GM19025 (cell line): ENCODE results near the gene FCN2.

ENCODE experiments used
- ATAC-seq: cut with Tn5 transposase; IDR thresholded peaks from one replicate; pipeline ENCODE4 v1.9.1; 2021; ENCODE audit warnings: mild to moderate bottlenecking, low read depth, moderate library complexity; ENCODE audit not compliant: unreplicated experiment

The FCN2 gene

GRCh38 chr9:134886413-134886913 lies 5.9 kb downstream of the FCN2 start:
- no peak for ATAC-seq

GRCh38 chr9:134887219-134887618 lies 6.6 kb downstream of the FCN2 start:
- no peak for ATAC-seq

DNA sequence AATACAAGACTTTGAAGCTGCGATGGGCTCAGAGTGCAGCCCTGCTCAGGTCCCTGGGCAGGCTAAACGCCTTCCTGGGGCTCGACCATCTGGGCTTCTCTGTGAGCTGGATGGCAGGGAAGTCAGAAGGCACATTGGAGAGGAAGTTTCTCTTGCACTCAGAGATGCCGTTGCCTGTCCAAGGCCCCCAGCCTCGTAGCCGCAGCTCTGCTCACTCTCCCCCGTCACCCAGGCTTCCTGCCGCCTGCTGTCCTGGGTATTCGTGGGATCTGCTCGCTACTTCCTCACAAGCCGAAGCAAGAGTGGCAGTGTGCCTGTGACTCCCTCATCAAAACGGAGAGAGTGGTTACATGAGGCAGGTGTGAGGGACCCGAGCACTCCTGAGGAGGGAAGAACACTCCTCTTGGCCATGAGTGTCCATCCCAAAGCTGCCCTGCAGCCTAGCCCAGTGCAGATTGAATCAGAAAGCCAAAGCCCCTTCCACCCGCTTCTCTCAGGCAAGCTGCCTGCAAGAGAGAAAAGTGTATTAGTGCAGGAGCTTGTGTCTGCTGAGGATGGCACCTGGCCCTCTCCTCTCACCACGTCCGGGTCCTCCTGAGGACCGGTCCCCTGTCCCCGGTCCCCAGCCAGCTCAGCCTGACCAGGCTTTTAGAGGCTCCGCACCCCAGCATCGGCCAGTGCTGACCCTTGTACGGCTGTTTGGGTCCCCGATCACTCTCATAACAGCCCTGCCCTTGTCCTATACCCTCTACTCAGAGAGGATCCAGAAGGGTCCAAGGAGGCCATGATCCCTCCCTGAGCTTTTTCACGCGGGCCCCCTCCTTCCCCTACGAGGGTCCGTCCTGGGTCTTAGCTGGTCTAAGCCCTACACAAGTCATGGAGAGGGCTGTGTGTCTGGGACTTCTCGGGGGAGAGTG lies 7.3 kb downstream of the FCN2 start:
- ATAC-seq = no peak

- ATAC-seq = no peak
Observed at GRCh38 chr9:134888603-134889190, 8.1 kb downstream of the FCN2 start.

GRCh38 chr9:134889386-134890154 lies 9.0 kb downstream of the FCN2 start:
- ATAC-seq = no peak

GRCh38 chr9:134890155-134890495 lies 9.5 kb downstream of the FCN2 start:
- no peak for ATAC-seq

DNA sequence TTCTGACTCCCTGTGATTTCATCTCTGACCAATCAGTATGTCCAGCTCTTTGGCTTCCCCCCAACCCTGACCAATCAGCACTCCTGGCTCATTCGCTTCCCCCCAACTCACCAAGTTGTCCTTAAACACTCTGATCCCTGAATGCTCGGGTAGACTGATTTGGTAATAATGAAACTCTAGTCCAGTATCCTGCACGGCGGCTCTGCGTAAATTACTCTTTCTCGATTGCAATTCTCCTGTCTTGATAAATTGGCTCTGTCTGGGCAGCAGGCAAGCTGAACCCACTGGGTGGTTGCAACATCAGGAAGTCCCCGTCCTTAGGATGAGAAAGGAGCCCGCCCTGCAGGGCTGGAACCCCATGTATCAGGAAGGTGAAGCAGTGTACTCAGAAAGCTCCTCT lies 10.4 kb downstream of the FCN2 start:
- no peak for ATAC-seq

DNA sequence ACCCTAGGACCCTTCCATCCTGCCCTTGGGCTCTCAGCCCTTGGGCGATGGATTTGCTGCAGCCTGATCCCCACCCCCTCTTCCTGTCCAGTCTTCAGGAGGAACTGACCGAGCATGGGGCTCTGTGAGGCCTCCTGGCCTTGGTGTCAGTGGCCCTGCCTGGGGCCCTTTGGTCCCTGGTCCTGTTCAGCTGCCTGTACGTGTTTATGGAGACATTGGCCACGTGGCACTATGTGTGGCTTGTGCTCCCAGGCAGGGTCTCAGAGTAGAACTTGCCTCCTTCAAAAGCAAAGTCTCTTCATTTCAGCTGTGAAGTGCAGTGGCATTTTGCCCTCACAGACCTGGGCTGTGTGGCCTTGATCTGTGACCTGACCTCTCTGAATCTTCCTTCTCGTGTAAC lies 11.1 kb downstream of the FCN2 start:
- ATAC-seq = no peak

GRCh38 chr9:134892221-134892620 lies 11.6 kb downstream of the FCN2 start:
- ATAC-seq = no peak

- no peak for ATAC-seq
Observed at GRCh38 chr9:134892820-134893420, 12.3 kb downstream of the FCN2 start.

- no peak for ATAC-seq
Observed at GRCh38 chr9:134894136-134894860, 13.7 kb downstream of the FCN2 start.

DNA sequence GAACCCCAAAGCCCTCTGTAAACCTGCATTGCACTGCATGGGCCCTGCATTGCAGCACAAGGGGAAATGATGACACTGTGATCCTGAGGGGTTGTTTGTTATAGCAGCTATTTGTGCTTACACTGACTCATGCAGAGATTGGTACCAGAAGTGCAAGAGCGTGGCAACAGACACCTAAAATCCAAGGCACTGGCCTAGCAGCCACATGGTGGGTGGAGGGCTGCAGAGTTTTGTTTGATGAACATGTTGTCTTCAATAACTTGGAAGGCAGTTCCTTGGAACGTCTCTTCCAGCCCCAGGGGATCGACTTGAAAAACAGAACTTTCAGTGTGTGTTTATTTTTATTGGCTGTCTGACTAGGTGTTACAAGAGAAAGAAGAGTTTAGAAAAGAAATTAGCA lies 14.5 kb downstream of the FCN2 start:
- no peak for ATAC-seq

GRCh38 chr9:134895567-134895907 lies 14.9 kb downstream of the FCN2 start:
- no peak for ATAC-seq

- ATAC-seq = no peak
Observed at GRCh38 chr9:134895908-134896833, 15.6 kb downstream of the FCN2 start.

GRCh38 chr9:134896834-134897583 lies 16.4 kb downstream of the FCN2 start:
- ATAC-seq = no peak

DNA sequence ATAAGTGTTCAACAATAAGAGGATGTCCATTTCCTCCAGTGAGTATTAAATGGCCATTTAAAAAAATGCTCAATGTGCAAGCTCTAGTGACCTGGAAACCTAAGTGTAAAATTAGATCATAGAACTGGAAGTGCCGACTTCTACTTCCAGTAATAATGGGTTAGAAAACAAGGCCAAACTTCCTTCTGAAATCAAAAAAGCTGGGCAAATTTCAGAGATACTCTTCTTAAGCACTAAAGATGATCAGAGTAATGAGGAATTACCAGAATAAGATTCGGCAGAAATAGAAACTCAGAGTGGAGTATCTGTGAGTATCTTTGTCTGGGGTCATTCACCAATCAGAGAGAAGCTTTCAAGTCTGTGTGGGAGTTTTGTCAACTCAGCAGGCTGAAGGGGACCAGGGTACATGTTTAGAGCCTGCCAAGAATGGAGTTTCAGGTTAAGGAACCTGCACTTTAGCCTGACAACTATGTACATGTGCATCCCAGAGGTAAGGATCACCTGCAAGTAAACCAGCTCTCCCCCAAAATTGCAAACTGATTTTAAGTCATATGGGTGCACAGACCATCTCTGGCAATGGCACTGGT lies 17.1 kb downstream of the FCN2 start:
- ATAC-seq = no peak

DNA sequence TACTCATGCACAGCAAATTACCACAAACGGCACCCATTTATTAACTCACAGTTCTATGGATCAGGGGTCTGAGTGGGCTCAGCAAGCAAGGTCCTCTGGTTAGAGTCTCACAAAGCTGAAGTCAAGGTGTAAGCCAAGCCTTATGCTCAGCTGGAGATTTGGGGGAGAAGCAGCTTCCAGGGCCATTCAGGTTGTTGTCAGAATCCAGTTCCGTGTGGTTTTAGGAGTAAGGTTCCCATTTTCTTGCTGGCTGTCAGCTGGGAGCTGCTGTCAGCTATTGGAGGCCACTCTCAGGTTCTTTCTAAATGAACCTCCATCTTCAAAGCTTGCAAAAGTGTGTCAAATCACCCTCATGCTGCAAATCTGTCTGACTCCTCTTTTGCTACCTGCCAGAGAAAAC lies 17.7 kb downstream of the FCN2 start:
- no peak for ATAC-seq

GRCh38 chr9:134899168-134899567 lies 18.6 kb downstream of the FCN2 start:
- ATAC-seq = no peak
